ENCODE data around the gene SEC24A.
A peak's percentile ranks its signal among the peaks of the same experiment; 100 is the strongest.
"Not testable (repeated sequence)": the region's sequence is repeated elsewhere in the genome, so short reads cannot be mapped to it uniquely, and the experiment has no call there.

The SEC24A gene

GRCh38 chr5:134648425-134649162 is at the start of gene SEC24A:
Gene SEC24A, plus strand, starts transcription at chr5:134648785. Its CDS starts 292 bp downstream, at chr5:134649077.
- peak; percentile 93 for DNase-seq

GRCh38 chr5:134599820-134600219 is 48.8 kb upstream of the SEC24A start:
- DNase-seq, result not testable (repeated sequence)

- DNase-seq, result no peak
Observed at GRCh38 chr5:134600600-134600999, 48.0 kb upstream of the SEC24A start.

GRCh38 chr5:134603059-134603458 is 45.5 kb upstream of the SEC24A start:
- no peak for DNase-seq

DNA sequence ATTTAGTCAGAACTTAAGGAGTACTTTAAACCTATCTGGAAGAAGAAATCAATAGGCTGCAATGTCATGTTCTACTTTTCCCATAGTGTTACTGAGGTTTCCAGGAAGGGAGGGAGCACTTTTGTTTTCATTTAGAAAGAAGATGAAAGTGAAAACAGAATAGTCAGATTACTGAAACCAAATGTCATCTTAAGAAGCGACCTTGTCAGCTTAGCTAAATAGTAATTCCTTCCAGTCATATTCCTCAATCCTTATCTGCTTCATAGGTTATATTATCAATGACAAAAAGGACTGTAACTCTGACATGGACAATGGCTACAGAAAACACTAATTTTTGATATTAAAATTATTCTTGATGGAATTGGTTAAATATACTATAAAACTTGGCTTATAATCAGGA is 43.7 kb upstream of the SEC24A start:
- no peak for DNase-seq

GRCh38 chr5:134606726-134607125 is 41.9 kb upstream of the SEC24A start:
- DNase-seq, result no peak

DNA sequence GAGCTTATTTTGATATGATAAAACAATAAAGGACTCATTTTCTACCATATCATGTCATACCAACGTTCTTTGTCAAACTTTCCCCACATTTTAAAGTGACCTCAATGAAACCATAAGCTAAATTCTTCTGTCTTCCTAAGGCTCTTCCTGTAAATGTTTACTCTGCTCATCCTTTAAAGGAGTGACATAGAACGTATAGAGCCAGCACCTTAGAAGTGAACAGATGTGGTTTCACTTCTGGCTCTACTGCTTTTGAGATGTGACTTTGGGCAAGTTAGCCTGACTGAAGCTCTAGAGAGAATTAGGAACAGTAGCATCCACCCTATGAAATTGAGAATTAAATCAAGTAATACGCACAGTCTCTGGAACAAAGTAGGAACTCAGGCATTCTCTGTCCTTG is 40.0 kb upstream of the SEC24A start:
- no peak for DNase-seq

- no peak for DNase-seq
Observed at GRCh38 chr5:134609232-134609851, 39.2 kb upstream of the SEC24A start.

GRCh38 chr5:134610725-134611124 is 37.9 kb upstream of the SEC24A start:
- no peak for DNase-seq

- DNase-seq, result no peak
Observed at GRCh38 chr5:134611515-134611914, 37.1 kb upstream of the SEC24A start.

DNA sequence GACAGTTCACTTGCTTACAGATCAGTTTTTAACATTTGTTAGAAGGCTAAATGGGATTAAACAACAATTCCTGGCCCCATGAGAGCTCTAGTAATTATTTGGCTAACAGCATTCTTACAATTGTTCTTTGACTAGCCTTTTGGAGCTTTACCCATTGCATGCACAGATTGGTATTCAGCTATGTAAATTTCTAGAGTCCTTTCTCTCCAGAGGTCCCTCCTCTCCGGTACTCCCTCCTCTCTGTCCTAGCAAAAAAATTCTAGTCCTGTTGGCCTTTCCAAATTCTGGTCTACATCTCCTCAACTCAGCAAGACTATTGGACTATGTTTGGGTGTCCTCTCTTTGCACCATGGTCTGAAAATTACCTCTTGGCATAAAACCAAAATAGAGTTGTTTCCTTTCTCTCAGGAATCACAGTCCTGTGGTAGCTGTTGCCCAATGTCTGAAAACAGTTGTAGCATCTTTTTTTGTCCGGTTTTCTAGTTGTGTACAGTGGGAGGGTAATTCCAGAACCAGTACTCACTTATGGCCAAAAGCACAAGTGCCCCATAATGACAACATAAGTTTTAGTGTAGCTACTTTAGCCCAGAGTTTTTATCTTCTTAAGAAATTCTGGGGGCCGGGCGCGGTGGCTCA is 34.0 kb upstream of the SEC24A start:
- no peak for DNase-seq

DNA sequence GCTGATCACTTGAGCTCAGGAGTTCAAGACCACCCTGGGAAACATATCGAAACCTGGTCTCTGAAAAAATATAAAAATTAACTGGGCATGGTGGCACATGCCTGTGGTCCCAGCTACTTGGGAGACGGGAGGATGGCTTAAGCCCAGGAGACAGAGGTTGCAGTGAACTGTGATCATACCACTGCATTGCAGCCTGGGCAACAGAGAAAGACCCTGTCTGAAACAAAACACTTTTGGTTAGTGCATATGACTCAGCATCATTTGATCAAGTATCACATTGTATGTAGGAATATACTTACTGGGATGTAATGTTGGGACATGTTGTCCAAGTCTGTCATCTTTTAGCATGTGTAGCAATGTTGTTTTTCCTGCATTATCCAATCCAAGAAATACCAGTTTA is 28.0 kb upstream of the SEC24A start:
- no peak for DNase-seq

DNA sequence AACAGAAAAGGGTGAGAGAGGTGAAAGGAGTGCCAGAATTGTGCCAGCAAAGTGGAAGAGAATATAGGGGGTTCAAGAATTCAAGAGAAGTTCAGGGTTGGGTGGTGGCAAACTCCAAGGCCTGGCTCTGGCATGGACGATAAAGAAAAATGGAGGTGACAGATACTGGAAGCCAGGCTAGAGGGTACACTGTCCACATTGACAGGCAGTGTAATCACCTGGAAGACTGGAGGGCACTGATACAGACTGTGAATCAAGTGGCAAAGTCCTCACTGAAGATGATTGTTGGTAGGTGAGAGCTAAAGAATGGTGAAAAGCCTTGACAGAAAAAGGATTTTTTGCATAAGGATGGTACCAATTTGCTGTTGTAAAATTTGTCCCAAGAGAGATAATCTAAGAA is 23.0 kb upstream of the SEC24A start:
- no peak for DNase-seq

- DNase-seq, result no peak
Observed at GRCh38 chr5:134626369-134627014, 22.1 kb upstream of the SEC24A start.

DNA sequence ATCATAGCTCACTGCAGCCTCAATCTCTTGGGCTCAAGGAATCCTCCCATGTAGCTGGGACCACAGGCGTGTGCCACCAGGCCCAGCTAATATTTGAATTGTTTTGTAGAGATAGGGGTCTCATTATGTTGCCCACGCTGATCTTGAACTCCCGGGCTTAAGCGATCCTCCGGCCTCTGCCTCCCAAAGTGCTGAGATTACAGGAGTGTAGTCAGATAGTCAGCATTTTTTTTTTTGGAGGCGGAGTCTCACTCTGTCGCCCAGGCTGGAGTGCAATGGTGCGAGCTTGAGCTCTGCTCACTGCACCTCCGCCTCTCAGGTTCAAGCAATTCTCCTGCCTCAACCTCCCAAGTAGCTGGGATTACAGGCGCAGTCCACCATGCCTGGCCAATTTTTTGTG is 14.4 kb upstream of the SEC24A start:
- DNase-seq, result no peak

DNA sequence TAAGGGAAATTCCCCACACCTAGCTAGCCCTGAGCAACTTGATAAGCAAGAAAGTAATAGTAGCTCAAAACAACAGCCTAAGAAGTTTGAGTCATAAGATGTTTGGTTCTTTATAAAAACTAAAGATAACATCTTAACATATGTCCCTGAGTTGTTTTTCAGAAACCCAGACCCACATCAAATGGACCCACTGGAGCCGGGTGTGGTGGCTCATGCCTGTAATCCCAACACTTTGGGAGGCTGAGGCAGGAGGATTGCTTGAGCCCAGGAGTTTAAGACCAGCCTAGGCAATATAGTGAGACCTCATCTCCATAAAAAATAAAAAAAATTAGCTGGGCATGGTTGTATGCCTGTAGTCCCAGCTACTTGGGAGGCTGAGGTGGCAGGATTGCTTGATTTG is 13.2 kb upstream of the SEC24A start:
- DNase-seq, result not testable (repeated sequence)

GRCh38 chr5:134637116-134637721 is 11.4 kb upstream of the SEC24A start:
- no peak for DNase-seq

DNA sequence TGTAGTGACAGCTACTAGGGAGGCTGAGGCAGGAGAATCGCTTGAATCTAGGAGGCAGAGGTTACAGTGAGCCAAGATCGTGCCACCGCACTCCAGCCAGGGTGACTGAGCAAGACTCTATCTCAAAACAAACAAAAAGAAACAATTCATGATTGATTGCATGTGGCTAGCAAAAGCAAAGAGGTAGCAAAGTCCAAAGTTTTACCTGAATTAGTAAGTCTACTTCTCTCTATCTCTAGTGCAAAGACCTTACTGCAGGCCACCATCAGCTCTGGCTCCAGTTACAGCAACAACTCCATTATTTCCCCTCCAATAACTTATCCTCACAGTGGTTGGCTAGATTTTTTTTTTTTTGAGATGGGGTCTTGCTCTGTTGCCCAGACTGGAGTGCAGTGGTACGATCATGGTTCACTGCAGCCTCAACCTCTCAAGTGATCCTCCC is 9.8 kb upstream of the SEC24A start:
- no peak for DNase-seq

- DNase-seq, result no peak
Observed at GRCh38 chr5:134642931-134643530, 5.6 kb upstream of the SEC24A start.

DNA sequence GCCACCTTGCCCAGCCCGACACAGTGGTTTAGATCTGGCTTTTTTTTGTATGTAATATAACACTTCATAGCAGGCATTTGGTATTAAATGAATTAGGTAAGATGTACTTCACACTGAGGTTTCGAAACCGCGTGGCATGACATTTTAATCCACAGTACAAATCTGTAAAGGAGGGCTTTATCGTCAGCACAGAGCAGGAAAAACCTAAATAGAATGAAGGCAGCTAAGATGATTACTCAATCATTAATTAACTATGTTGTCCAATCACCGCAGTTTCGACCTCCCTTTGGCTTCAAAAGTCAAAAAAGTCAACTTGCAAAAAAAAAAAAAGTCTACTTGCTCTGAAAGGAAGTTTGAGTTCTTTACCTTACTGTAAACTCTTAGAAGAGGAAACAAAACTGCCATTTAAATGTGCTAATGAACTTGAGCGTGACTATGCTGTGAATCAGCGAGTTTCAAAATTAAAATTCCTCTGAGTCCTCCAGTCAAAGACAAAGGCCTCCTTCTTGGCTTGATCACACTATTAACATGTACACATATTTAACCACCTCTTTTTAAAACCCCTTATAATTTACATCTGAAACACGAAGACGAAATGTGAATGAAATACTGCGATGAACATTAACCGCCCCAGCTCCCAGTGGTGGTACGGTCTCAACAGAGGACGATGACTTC is 698 bp upstream of the SEC24A start:
- DNase-seq, result no peak

GRCh38 chr5:134649163-134649835 is 714 bp downstream of the SEC24A start:
- DNase-seq, result no peak

GRCh38 chr5:134650660-134651059 is 2.1 kb downstream of the SEC24A start:
- DNase-seq, result not testable (repeated sequence)
